ENCODE data around the gene TLDC2.
A peak's percentile ranks its signal among the peaks of the same experiment; 100 is the strongest.
"Not testable (repeated sequence)": the region's sequence is repeated elsewhere in the genome, so short reads cannot be mapped to it uniquely, and the experiment has no call there.

TLDC2 gene

GRCh38 chr20:36871640-36872570 is 4.0 kb upstream of the TLDC2 start:
- DNase-seq: no peak

GRCh38 chr20:36872852-36873251 is 3.1 kb upstream of the TLDC2 start:
- no peak for DNase-seq

GRCh38 chr20:36873498-36874189 is 2.3 kb upstream of the TLDC2 start:
- DNase-seq: no peak

GRCh38 chr20:36875093-36875492 is 845 bp upstream of the TLDC2 start:
- not testable (repeated sequence) for DNase-seq

- DNase-seq: no peak
Observed at GRCh38 chr20:36876473-36876833, 515 bp downstream of the TLDC2 start.

GRCh38 chr20:36878941-36879340 is 3.0 kb downstream of the TLDC2 start:
- DNase-seq: no peak

GRCh38 chr20:36880741-36881250 is 4.9 kb downstream of the TLDC2 start:
- no peak for DNase-seq

- no peak for DNase-seq
Observed at GRCh38 chr20:36881331-36881730, 5.4 kb downstream of the TLDC2 start.

- no peak for DNase-seq
Observed at GRCh38 chr20:36881888-36882287, 6.0 kb downstream of the TLDC2 start.

GRCh38 chr20:36883977-36884535 is 8.1 kb downstream of the TLDC2 start:
- DNase-seq: no peak

- DNase-seq: no peak
Observed at GRCh38 chr20:36885356-36885755, 9.4 kb downstream of the TLDC2 start.

- peak; percentile 77 to 83 for DNase-seq
Observed at GRCh38 chr20:36886859-36887751, 11.2 kb downstream of the TLDC2 start.

- no peak for DNase-seq
Observed at GRCh38 chr20:36887752-36888090, 11.8 kb downstream of the TLDC2 start.

- no peak for DNase-seq
Observed at GRCh38 chr20:36888880-36889516, 13.1 kb downstream of the TLDC2 start.

GRCh38 chr20:36890586-36890985 is 14.6 kb downstream of the TLDC2 start:
- DNase-seq: no peak

GRCh38 chr20:36891211-36891610 is 15.3 kb downstream of the TLDC2 start:
- DNase-seq: no peak

- DNase-seq: no peak
Observed at GRCh38 chr20:36893801-36894200, 17.9 kb downstream of the TLDC2 start.

- DNase-seq: no peak
Observed at GRCh38 chr20:36895036-36895435, 19.1 kb downstream of the TLDC2 start.

- no peak for DNase-seq
Observed at GRCh38 chr20:36904690-36905089, 28.8 kb downstream of the TLDC2 start.

GRCh38 chr20:36905566-36905965 is 29.6 kb downstream of the TLDC2 start:
- not testable (repeated sequence) for DNase-seq

GRCh38 chr20:36906086-36906485 is 30.1 kb downstream of the TLDC2 start:
- DNase-seq: not testable (repeated sequence)

- no peak for DNase-seq
Observed at GRCh38 chr20:36908603-36909002, 32.7 kb downstream of the TLDC2 start.

Data from NCI-H1930 (cell line).